Measurements from ENCODE around the gene MAPK9. TPM values are rescaled to one million over a fixed set of nuclear protein-coding genes. Genes with fewer than 3 reads are reported as not detected.

Gene MAPK9
- total RNA-seq, 4 donors from 2014 or later: 48.1 to 70.0 (median 54.2) TPM

DNA sequence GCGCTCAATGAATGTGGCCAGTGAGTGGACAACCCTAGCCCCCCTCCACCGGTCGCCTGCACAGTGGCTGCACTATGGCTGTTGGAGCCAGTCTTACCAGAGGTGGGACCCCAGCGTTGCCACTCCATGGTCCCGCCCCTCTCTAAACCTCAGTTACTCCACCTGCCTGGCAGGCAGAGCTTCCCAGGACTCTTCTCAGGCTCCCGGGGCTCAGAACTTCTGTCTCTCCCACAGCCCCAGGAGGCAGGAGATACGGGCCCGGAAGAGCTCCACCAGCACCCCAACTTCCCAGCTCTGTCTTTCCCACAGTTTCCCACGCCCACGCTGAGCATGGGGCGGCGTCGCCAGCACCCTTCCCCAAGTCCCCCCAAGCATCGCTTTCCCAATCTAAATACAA is 83.8 kb downstream of the MAPK9 start:
- TF ChIP-seq, protein P1, sequence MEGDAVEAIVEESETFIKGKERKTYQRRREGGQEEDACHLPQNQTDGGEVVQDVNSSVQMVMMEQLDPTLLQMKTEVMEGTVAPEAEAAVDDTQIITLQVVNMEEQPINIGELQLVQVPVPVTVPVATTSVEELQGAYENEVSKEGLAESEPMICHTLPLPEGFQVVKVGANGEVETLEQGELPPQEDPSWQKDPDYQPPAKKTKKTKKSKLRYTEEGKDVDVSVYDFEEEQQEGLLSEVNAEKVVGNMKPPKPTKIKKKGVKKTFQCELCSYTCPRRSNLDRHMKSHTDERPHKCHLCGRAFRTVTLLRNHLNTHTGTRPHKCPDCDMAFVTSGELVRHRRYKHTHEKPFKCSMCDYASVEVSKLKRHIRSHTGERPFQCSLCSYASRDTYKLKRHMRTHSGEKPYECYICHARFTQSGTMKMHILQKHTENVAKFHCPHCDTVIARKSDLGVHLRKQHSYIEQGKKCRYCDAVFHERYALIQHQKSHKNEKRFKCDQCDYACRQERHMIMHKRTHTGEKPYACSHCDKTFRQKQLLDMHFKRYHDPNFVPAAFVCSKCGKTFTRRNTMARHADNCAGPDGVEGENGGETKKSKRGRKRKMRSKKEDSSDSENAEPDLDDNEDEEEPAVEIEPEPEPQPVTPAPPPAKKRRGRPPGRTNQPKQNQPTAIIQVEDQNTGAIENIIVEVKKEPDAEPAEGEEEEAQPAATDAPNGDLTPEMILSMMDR (IDR thresholded peaks at IDR 0.05): no peak
- no peak for TF ChIP-seq POLR2A (IDR thresholded peaks at IDR 0.05)
- no peak for DNase-seq
- Histone ChIP-seq H3K36me3 (no peaks in the 10 kb centered on the region), H3K27me3 (no peaks in the 10 kb centered on the region), H3K9me3 (no peaks in the 10 kb centered on the region), H3K27ac (no peak overlapping the region), H3K4me1 (peaks cover 10 to 11% of the 10 kb centered on the region in 2 donors), H3K4me3 (replicated peaks in 1 of 3) (no peak overlapping the region)
- WGBS, 2 donors: 26 to 31% methylated on average over 11 of the region's 14 CpGs
- intact Hi-C loops (cut with DNase I): loop anchor here (5.0 kb wide), 1 partner anchor 76 kb away; no protein-coding TSS in a partner anchor

DNA sequence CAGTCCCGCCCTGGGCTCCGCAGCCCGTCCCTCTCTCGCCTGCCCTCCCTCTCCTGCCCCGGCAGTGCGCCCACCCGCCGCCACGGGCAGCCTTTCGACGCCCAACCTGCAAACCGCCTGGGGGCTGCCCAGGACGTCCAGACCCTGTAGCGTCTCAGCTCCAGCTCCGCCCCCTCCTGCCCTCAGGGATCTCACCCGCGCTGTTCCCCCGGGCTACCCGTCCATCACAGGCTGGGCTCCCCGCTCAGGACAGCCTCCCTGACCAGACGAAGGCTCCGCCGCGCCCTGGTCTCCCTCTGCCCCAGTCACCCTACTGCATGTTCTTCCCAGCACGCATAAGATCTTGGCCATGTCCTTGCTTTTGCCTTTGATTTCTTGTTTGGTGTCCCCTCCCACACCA is 84.3 kb downstream of the MAPK9 start:
- H3K4me1 ChIP-seq: peaks cover 10 to 11% of the 10 kb centered on the region in 2 donors
- no peaks in the 10 kb centered on the region for H3K9me3 ChIP-seq
- 30 to 54% methylated on average over 15 to 25 of the region's 25 CpGs for WGBS, 2 donors
- no peaks in the 10 kb centered on the region for H3K27me3 ChIP-seq
- no peak for DNase-seq
- H3K36me3 ChIP-seq: no peaks in the 10 kb centered on the region
- intact Hi-C loops (cut with DNase I): loop anchor here (5.0 kb wide), 1 partner anchor 75 kb away; no protein-coding TSS in a partner anchor
- no peak for TF ChIP-seq POLR2A (IDR thresholded peaks at IDR 0.05)
- TF ChIP-seq, protein P1 (IDR thresholded peaks at IDR 0.05): no peak
- no peak overlapping the region for H3K27ac ChIP-seq
- H3K4me3 ChIP-seq (replicated peaks in 1 of 3): no peak overlapping the region

DNA sequence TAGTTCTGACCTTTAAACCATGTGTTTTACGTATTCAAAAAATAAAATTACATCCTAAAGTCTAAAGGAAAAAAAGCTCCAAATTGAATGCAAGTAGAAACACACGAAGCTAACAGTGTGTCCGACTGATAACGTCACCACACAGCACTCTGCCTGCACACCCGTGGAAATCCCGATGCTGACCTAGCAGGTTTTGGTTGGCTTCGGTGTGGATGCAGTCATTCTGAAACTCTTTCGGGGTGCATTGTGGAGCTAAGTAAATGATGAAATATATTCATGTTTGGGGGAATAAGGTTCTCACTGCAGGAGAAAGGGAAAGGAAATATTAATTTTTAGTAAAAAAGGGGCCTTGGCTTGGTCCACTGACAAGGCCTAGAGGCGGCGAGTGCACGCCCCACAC is 84.9 kb downstream of the MAPK9 start:
- 85 to 92% methylated on average over 11 of the region's 11 CpGs for WGBS, 2 donors
- Histone ChIP-seq H3K27ac (no peak overlapping the region), H3K4me1 (peaks cover 10 to 11% of the 10 kb centered on the region in 2 donors), H3K4me3 (replicated peaks in 1 of 3) (no peak overlapping the region), H3K9me3 (no peaks in the 10 kb centered on the region), H3K27me3 (no peaks in the 10 kb centered on the region), H3K36me3 (no peaks in the 10 kb centered on the region)
- TF ChIP-seq POLR2A (IDR thresholded peaks at IDR 0.05): no peak
- TF ChIP-seq, protein P1 (IDR thresholded peaks at IDR 0.05): no peak
- no peak for DNase-seq
- intact Hi-C loops (cut with DNase I): loop anchor here (5.0 kb wide), 1 partner anchor 75 kb away; no protein-coding TSS in a partner anchor

DNA sequence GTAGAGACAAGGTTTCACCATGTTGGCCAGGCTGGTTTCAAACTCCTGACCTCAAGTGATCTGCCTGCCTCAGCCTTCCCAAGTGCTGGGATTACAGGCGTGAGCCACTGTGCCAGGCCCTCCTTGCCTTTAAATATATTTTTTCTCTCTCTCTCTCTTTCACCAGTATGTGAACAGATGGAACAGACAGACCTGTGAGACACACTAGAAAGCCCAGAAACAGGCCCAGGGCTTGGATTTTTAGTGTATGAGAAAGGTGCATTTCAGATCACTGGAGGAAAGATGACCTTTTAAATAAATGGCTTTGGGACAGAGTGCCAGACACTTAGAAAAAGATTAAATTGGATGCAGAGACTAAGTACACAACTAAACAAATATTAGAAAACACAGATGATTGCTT is 86.0 kb downstream of the MAPK9 start:
- H3K4me3 ChIP-seq (replicated peaks in 1 of 3): no peak overlapping the region
- no peaks in the 10 kb centered on the region for H3K36me3 ChIP-seq
- no peak overlapping the region for H3K27ac ChIP-seq
- intact Hi-C loops (cut with DNase I): loop anchor here (5.0 kb wide), 1 partner anchor 74 kb away; no protein-coding TSS in a partner anchor
- DNase-seq: no peak
- H3K4me1 ChIP-seq: peaks cover 10 to 11% of the 10 kb centered on the region in 2 donors
- WGBS, 2 donors: 88 to 100% methylated on average over 1 of the region's 1 CpG
- no peaks in the 10 kb centered on the region for H3K27me3 ChIP-seq
- TF ChIP-seq, protein P1 (IDR thresholded peaks at IDR 0.05): no peak
- TF ChIP-seq POLR2A (IDR thresholded peaks at IDR 0.05): no peak
- no peaks in the 10 kb centered on the region for H3K9me3 ChIP-seq

DNA sequence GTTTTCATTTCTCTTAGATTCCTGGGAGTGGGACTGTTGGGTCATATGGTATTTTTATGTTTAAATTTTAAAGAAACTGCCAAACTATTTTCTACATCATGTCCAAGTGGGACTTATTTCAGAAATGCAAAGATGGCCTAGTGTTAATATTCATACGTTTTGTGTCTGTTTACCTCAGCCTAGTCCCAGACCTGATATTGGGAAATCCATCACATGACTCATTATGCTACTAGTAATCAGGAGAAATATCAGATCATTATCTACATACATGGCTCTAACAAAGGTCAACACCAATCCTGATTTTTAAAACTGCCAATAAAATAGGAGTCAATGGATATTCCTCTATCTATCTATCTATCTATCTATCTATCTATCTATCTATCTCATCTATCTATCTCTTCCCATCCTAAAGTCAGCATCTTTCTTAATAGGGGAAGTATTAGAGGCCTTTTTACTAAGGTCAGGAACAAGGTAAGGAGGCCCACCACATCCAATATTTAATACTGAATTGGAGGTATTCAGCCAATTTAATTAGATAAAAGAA is 87.5 kb downstream of the MAPK9 start:
- Histone ChIP-seq H3K9me3 (no peaks in the 10 kb centered on the region), H3K4me3 (replicated peaks in 1 of 3) (no peak overlapping the region), H3K27me3 (no peaks in the 10 kb centered on the region), H3K27ac (no peak overlapping the region), H3K4me1 (peaks cover 10 to 11% of the 10 kb centered on the region in 2 donors), H3K36me3 (no peaks in the 10 kb centered on the region)
- no peak for DNase-seq
- intact Hi-C loops (cut with DNase I): no loop called here
- 89 to 92% methylated on average over 1 of the region's 1 CpG for WGBS, 2 donors
- TF ChIP-seq, protein P1 (IDR thresholded peaks at IDR 0.05): no peak
- TF ChIP-seq POLR2A (IDR thresholded peaks at IDR 0.05): no peak

Data from thyroid gland (tissue), 4 donors.